GM21723 (cell line): ENCODE data around the gene SERPINA1.

Source experiments
- ATAC-seq: cut with Tn5 transposase; IDR thresholded peaks from one replicate; pipeline ENCODE4 v1.9.1; 2021; ENCODE audit warnings: mild to moderate bottlenecking, moderate library complexity; ENCODE audit not compliant: unreplicated experiment

Gene SERPINA1

GRCh38 chr14:94398182-94398479 is 9.7 kb upstream of the SERPINA1 start:
- ATAC-seq = no peak

GRCh38 chr14:94397289-94398181 is 9.1 kb upstream of the SERPINA1 start:
- ATAC-seq = no peak

GRCh38 chr14:94396628-94397225 is 8.3 kb upstream of the SERPINA1 start:
- ATAC-seq = no peak

GRCh38 chr14:94395888-94396574 is 7.6 kb upstream of the SERPINA1 start:
- ATAC-seq = no peak

- no peak for ATAC-seq
Measured at GRCh38 chr14:94395282-94395887, 7.0 kb upstream of the SERPINA1 start.

- no peak for ATAC-seq
Measured at GRCh38 chr14:94394581-94395207, 6.3 kb upstream of the SERPINA1 start.

GRCh38 chr14:94394025-94394493 is 5.7 kb upstream of the SERPINA1 start:
- no peak for ATAC-seq

- ATAC-seq = no peak
Measured at GRCh38 chr14:94393474-94393873, 5.1 kb upstream of the SERPINA1 start.

GRCh38 chr14:94392510-94392935 is 4.1 kb upstream of the SERPINA1 start:
- no peak for ATAC-seq

- no peak for ATAC-seq
Measured at GRCh38 chr14:94391281-94391975, 3.0 kb upstream of the SERPINA1 start.

- ATAC-seq = no peak
Measured at GRCh38 chr14:94390372-94391086, 2.1 kb upstream of the SERPINA1 start.

GRCh38 chr14:94389731-94390371 is 1.4 kb upstream of the SERPINA1 start:
- ATAC-seq = no peak

- no peak for ATAC-seq
Measured at GRCh38 chr14:94389104-94389469, 685 bp upstream of the SERPINA1 start.

- no peak for ATAC-seq
Measured at GRCh38 chr14:94388027-94388383, 397 bp downstream of the SERPINA1 start.

- no peak for ATAC-seq
Measured at GRCh38 chr14:94387051-94388026, 1.1 kb downstream of the SERPINA1 start.

GRCh38 chr14:94386085-94387031 is 2.0 kb downstream of the SERPINA1 start:
- no peak for ATAC-seq

GRCh38 chr14:94385553-94386057 is 2.8 kb downstream of the SERPINA1 start:
- ATAC-seq = no peak
